Measurements from ENCODE around the gene DUS3L. TPM values are rescaled to one million over a fixed set of nuclear protein-coding genes. Genes with fewer than 3 reads are reported as not detected.

DUS3L gene, protein sequence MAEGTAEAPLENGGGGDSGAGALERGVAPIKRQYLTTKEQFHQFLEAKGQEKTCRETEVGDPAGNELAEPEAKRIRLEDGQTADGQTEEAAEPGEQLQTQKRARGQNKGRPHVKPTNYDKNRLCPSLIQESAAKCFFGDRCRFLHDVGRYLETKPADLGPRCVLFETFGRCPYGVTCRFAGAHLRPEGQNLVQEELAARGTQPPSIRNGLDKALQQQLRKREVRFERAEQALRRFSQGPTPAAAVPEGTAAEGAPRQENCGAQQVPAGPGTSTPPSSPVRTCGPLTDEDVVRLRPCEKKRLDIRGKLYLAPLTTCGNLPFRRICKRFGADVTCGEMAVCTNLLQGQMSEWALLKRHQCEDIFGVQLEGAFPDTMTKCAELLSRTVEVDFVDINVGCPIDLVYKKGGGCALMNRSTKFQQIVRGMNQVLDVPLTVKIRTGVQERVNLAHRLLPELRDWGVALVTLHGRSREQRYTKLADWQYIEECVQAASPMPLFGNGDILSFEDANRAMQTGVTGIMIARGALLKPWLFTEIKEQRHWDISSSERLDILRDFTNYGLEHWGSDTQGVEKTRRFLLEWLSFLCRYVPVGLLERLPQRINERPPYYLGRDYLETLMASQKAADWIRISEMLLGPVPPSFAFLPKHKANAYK
- 10 to 100 TPM; 24.8 to 39.4 TPM for total RNA-seq
- long read RNA-seq, transcript DUS3L-201 (13 exons, 2,113 nt) = major isoform, 26 of 46 reads
- long read RNA-seq, partial matches to known transcripts = 10 of 46 reads
- long read RNA-seq, other reads (novel, unspliced or antisense) = 10 of 46 reads

DNA sequence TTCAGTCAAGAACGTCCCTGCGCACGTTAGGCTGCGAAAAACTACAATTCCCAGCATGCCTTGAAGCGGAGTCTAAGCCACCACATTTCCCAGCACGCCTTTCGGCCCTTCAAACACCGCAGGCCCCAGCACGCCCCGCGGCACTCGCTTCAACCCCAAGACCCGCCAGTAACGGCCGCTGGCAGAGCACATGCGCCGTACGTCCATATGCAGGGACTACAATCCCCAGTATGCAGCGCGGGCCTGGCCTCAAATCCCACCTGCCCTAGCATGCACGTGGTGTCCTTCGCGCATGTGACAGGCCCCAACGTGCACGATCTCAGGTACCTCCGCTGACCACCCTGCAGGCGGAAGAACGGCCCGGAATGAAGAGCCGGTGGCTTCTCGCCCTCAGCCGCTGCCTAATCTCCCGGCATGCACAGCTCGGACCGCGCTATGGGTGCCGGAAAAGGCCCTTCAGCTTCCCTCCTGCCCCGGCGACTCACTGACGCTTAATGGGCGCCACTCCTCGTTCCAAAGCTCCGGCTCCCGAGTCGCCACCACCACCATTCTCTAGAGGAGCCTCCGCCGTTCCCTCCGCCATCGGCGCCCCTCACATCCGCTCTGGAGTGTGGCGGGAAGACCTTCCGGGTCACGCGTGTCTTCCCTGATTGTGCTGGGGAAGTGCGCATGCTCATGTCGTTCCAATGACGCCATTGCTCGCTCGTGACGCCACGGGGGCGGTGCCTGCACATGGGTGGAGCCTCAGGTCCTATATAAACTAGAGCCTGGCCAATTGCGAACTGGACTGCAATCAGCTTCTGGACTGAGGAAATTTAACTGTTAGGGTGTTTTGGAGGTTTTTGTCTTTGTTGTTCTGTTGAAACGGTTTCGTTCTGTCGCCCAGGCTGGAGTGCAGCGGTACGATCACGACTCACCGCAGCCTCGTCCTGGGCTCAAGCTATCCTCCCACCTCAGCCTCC, at the start of gene DUS3L:
DUS3L (minus strand) TSS at position 605 of the 962 bp plus-strand sequence; CDS start at position 583, 22 bp downstream.
- intact Hi-C loops (cut with DNase I, micrococcal nuclease) = no loop called here
- DNase-seq (peak; percentile 97 to 98), ATAC-seq (peak; percentile 92)

DNA sequence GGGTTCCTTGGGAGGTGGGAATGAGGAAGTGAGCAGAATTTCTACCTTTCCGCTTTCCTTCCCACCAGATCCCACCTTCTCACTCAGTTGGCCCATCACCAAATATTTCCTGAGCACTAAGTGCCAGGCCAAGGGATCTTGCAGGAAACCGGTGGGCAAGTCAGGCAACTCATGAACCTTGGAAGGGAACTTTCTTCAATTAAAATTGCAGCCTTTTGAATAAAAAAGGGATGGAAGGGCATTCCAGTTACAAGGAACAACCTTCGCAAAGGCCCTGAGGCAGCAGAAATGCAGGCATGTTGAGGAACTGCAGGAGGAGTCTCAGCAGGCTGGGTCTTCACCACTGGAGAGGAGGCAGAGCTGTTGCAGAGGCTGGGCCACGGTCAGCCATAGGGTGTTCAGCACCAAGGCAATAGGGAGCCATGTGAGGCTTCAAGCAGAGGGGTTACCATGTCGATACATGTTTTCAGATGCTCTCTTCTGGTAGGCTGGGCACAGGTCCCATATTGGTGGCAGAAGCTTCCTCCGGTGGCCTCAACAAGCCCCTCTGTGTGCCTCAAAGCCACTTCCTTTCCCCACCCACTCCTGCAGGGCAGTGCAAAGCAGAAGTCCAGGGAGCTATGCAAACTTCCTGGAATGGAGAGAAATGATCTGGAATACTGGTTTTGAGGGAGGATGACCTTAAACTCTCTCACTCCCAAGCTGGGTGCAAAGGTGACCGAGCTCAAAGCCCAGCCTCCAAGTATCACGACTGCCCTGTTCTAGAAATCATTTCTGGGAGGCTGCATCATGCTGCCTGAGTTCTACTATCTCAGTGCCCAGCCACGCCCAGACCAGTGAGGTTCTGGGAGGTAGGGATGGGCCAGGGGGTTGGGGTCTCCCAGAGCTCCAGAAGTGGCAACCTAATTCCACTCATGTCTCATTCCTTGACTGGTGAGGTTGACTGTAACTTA, 48.4 kb upstream of the DUS3L start, which contains the start of gene FUT6:
FUT6 (minus strand) TSS at position 638 of the 953 bp plus-strand sequence. CDS start 7,135 bp downstream, outside the sequence.
- intact Hi-C loops (cut with DNase I, micrococcal nuclease) = no loop called here
- ATAC-seq (peak; percentile 62), DNase-seq (peak; percentile 54 to 73)

DNA sequence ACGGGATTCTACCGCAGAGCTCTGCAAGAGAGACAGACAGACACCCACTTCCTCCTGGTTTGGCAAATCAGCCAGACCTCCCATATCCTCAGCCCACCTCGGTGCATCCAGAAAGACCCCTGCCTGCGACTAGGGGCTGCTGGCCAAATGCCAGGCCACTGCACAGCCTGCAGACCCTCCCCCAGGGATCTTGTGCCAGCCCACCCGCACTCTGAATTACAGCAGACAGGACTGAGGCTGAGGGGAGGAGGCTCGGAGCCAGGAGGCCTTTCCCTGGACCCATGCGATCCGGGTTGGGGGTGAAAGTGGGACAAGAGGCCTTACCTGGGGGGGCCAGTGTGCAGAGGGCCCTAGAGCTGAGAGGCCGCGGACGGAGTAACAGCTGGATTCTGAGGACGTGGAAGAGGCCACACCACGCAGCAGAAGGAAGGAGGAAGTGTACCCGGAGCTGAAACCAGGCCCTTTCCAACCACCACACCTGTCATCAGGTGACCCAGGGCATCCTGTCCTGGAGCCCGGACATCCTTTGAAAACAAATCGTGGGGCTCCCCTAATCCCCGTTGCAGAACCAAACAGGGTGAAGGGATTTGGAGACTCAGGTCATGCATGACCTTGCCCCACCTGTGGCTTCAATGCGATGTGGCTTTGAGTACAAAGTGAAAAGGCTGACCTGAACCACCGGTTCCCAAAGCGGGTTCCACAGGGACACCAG, 47.5 kb upstream of the DUS3L start:
- ATAC-seq (peak; percentile 82), DNase-seq (peak; percentile 72 to 79)
- intact Hi-C loops (cut with DNase I, micrococcal nuclease) = no loop called here

DNA sequence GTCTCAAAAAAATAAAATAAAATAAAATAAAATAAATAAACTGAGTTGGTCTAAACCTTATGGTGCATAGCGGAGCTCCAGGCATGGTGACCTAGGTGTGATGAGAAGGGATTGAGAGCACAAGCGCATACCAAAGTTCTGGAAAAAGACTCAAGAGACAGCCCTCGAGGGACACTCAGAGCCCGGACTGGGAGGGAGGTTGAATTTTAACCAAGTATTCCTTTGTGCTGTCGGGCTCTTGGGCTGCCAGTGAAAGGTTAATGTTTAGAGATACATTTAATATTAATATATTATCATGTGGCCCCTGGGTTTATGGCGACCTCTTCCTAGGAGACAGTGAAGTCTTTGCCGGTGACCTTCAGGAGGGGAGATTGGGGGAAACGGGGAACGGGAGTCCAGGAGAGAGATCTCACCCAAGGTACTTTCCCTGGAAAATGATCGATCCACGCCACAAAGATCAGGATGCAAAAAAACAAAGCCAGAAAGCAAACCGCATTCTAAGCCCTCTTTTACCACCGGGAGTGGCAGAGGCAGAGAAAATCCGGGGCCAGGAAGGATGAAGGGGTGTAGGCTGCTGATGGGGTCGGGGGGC, 46.9 kb upstream of the DUS3L start:
- ATAC-seq (peak; percentile 18), DNase-seq (no peak)
- intact Hi-C loops (cut with DNase I, micrococcal nuclease) = no loop called here

DNA sequence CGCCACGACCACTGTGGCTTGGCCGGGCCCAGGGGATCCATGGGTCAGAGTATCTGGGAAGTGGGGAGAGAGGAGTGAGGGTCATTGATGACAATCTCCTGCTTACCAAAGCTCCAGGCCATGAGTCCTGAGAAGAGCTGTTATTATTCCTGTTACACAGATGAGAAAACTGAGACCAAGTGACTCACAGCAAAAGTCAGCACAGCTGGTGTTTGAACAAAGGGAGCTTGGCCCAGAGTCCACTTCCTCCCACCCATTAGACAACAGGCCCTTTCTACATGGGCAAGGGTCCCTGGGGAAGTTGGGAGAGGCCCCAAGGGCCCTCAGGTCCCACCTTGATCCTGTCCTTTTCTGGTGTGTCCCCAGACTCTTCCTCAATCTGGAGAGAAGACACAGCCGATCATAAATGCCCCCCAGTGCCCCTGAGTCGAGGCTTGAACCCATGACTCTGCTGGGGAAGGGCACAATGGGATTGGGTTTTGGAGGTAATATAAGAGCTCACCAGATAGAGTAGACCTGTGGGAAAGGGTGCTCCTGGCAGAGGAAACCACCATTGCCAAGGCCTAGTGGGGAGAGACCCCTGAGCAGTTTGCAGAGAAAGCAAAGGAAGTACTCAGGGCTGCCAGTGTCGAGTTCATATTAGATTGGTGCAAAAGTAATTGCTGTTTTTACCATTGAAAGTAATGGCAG, 41.7 kb upstream of the DUS3L start:
- DNase-seq (no peak), ATAC-seq (no peak)
- intact Hi-C loops (cut with DNase I, micrococcal nuclease) = no loop called here

DNA sequence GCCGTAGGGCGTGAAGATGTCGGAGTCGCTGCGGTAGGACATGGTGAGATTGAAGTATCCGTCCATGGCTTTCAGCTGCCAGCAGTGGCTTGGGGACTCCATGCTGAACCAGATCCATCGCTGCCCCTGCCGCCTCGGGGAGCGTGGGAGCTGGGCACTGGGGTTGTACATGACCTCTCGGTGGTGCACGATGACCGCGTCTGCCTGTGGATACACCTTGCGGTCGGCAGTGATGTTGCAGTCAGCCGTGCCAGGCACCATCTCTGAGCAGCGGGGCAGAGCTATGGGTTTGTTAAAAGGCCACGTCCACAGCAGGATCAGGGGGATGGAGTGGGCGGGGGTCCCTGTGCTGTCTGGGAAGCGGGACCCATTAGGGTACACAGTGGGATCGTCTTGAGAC, 41.1 kb upstream of the DUS3L start:
- intact Hi-C loops (cut with DNase I, micrococcal nuclease) = no loop called here
- DNase-seq (no peak), ATAC-seq (no peak)

DNA sequence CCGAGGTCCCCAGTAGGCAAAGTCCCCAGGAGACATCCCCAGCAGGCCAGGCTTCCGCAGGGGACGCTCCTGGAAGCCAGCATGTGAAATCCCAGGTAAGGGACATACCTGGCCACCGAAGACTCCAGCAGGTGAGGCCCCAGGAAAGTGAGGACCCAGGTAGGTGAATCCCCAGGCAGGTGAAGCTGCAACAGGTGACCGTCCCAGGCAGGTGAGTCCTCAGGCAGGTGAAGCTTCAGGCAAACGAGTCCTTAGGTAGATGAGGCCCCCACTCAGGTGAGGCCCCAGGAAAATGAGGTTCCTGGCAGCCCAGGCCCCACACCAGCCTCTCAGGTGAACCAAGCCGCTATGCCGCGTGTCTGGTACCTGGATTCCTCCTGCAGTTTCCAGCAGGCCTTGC, 40.2 kb upstream of the DUS3L start:
- intact Hi-C loops (cut with DNase I, micrococcal nuclease) = no loop called here
- DNase-seq = no peak
- no peak for ATAC-seq

DNA sequence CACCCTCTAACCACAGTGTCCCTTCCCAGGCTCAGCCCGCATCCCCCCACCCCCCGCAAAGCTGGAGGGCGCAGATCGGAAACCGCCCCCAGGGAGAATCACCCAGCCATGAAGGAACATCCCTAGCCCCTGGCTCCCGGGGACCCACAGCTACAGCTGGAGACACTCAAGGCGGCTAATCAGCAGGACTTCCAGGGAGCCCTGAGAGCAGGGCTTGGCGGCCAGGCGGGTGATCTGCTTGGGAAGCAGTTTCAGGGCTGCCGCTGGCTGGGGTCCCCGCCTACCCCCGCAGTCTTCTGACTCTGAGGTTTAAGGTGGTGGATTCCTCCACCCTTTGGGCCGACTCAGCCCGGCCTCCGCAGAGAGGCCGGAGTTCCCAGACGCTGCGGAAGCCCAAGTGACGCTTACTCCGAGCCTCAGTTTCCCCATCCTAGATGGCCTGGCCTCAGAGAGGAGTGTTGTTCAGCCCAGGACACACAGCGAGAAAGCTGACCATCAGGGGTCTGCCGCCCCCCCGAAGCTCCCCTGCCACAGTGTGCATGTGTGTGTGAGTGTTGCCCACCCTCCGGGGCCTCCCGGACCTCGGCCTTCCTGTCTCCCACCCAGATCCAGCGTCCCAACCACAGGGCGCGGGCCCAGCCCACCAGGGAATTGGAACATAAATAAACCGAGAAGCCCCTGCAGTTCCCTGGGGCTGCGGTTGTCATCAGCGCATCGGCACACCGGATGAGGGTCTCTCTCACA, 38.8 kb upstream of the DUS3L start:
- intact Hi-C loops (cut with DNase I, micrococcal nuclease) = no loop called here
- ATAC-seq (no peak), DNase-seq (no peak)

DNA sequence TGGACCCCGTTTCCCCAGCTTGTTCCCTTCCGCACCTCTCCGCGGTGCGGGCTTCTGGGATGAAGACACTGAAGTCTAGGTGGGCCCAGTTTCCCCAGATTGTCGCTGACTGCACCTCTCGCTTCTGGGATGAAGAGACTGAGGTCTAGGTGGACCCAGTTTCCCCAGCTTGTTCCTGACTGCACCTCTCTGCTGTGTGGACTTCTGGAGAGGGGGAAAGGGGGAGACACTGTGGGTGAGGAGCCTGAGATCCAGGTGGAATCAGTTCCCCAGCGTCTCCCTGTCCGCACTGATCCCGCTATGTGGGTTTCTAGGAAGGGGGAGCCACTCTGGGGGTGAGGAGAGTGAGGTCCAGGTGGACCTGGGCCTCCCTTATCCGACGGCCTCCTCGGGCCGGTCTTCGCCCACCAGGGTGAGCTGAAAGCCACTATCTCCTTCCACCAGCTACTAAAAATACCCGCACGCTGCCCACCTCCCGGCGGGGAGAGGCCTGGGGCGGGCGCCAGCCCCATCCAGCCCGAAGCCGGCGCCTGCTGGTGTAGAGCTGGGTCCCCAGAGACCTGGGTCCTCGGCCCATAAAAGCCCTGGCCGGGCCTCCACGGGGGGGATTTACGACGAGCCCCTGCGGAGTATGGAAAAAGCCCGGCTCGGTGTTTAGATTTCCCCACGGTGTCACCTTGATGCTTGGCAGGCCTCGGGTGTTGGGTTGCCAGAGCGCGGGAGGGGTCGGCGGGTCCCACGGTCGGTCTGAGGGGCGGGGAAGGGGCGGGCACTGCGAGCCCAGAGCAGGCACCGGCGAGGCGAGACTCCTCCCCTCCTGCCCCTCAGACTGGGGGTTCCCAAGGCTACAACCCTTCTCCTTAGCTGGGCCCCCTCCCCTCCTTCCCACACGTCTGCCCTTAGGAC, 38.0 kb upstream of the DUS3L start:
- ATAC-seq = no peak
- peak; percentile 50 to 67 for DNase-seq
- intact Hi-C loops (cut with DNase I, micrococcal nuclease) = no loop called here

DNA sequence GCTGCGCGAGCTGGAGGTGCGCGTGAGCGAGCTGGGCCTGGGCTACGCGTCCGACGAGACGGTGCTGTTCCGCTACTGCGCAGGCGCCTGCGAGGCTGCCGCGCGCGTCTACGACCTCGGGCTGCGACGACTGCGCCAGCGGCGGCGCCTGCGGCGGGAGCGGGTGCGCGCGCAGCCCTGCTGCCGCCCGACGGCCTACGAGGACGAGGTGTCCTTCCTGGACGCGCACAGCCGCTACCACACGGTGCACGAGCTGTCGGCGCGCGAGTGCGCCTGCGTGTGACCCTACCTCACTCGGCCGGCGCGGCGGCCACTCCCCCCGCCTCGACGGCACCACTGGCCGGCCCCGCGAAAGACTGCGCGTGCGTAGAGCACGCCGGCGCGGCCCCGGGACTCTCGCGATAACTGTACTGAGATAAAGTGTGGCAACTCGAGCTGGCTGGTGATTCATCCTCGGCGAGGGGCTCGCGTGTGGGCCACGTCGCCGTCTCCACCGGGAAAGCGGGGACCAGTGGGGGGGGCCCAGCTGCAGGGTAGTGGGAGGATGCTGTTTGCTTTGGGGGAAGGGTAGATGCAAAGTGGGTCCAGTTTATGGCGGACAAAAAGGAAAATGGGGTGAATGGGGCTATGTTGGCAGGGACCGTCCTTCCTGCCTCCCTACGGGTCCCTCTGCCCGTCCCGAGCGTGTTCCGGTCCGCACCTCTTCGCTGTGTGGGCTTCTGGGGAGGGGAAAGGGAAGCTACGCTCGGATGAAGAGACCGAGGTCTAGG, 37.1 kb upstream of the DUS3L start:
- ATAC-seq (peak; percentile 76), DNase-seq (peak; percentile 93)
- intact Hi-C loops (cut with DNase I, micrococcal nuclease) = no loop called here

DNA sequence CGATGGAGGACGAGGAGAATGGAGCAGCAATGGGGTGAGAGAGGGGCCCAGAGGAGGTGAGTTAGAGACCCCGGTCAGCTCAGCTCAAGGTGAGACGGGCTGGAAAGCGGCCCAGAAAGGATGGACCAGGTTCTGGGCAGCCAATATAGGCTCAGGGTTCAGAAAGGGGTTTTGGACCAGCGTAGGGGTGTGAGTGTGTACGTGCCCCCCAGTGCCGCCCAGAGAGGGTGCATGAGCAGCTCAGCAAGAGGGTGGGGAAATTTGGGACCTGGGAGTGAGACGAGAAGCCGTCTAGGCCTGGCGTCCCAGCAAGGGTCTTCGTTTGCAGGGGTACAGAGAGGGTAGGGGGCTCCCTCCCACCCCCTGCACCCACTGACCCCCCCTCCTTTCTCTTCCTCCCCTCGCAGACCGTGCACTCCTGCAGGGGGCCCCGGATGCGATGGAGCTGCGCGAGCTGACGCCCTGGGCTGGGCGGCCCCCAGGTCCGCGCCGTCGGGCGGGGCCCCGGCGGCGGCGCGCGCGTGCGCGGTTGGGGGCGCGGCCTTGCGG, 36.5 kb upstream of the DUS3L start:
- intact Hi-C loops (cut with DNase I, micrococcal nuclease) = no loop called here
- peak in 1 of 2 donors; percentile 39 for DNase-seq
- no peak for ATAC-seq

DNA sequence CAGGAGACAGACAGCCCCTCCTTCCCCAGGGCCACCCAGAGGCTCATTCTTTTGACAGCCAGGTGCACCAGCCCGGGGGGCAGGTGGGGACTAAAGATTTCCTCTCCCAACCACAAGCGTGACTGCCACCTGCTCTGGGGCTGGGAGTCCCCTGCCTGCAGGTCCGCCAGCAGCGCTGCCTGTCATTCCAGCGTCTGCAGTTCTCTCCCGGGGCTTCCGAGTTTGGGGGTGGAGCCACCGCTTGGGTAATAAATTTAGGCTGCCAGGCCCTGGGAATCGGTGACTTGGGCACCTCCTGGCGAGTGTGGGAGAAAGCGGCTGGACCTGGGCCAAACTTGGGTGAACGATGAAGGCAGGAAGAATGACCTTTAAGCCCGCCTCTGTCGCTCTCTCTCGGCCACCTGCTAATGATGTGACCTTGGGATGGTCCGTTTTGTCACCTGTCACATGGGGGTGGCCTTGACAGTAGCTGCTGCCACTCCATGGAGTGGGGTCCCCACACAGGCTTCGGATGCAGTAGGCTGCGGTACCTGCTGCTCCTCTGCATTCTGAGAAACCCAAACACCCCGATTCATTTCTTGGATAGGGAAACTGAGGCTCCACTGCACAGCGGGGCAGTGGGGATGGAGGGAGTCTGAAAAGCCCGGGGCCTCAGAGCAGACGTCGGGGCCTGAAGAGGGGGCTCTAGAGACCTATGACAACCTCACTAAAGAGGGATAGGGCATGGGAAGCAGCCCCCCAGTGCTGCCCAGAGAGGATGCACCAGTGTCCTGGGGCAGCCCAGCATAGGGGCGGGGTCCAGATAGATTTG, 35.8 kb upstream of the DUS3L start:
- peak; percentile 51 for ATAC-seq

DNA sequence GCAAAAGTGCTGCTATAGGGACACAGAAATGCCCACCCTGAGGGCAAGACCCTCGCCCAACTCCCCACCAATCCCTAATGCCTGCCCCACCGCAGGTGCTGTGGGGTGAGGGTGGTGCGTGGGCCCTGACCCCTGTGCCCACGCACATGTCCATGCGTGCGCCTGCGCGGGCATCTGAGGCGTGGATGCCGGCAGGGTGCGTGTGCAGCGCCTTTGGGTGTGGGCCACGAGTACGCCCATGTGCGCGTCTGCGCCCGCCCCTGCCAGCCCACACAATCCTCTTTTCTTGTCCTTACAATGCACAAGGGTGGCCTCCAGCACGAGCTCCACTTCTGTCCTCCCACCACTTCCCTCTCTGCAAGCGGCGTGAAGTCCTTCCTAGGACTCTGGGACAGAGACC, 34.2 kb upstream of the DUS3L start:
- DNase-seq (no peak), ATAC-seq (no peak)
- intact Hi-C loops (cut with DNase I, micrococcal nuclease) = no loop called here

More for the DNA sequence above, 35.8 kb upstream of the DUS3L start:
- intact Hi-C loops (cut with DNase I, micrococcal nuclease) = no loop called here
- DNase-seq = peak; percentile 89 to 91

Data from left colon (tissue), 2 donors.